GM19467 (cell line): Measurements from ENCODE around the gene THBD.

Experiments used
- ATAC-seq: cut with Tn5 transposase; IDR thresholded peaks from one replicate; pipeline ENCODE4 v1.9.1; 2021; ENCODE audit warnings: mild to moderate bottlenecking, moderate library complexity; ENCODE audit not compliant: unreplicated experiment

Gene THBD

GRCh38 chr20:23049201-23050075 lies at the start of gene THBD:
Gene THBD (minus strand): TSS chr20:23049672. CDS start chr20:23049504, 168 bp downstream.
- no peak for ATAC-seq

- ATAC-seq, result no peak
Observed at GRCh38 chr20:23097636-23098580, 48.4 kb upstream of the THBD start.

GRCh38 chr20:23096986-23097520 lies 47.6 kb upstream of the THBD start:
- ATAC-seq, result no peak

- ATAC-seq, result no peak
Observed at GRCh38 chr20:23096097-23096496, 46.6 kb upstream of the THBD start.

GRCh38 chr20:23095499-23095898 lies 46.0 kb upstream of the THBD start:
- ATAC-seq, result no peak

GRCh38 chr20:23094927-23095326 lies 45.5 kb upstream of the THBD start:
- no peak for ATAC-seq

- ATAC-seq, result no peak
Observed at GRCh38 chr20:23094213-23094896, 44.9 kb upstream of the THBD start.

- ATAC-seq, result no peak
Observed at GRCh38 chr20:23093613-23094012, 44.1 kb upstream of the THBD start.

GRCh38 chr20:23092861-23093495 lies 43.5 kb upstream of the THBD start:
- ATAC-seq, result no peak

GRCh38 chr20:23092384-23092756 lies 42.9 kb upstream of the THBD start:
- ATAC-seq, result no peak

GRCh38 chr20:23091721-23092383 lies 42.4 kb upstream of the THBD start:
- ATAC-seq, result no peak

GRCh38 chr20:23090878-23091277 lies 41.4 kb upstream of the THBD start:
- no peak for ATAC-seq

- ATAC-seq, result no peak
Observed at GRCh38 chr20:23090147-23090546, 40.7 kb upstream of the THBD start.

- no peak for ATAC-seq
Observed at GRCh38 chr20:23088866-23089265, 39.4 kb upstream of the THBD start.

GRCh38 chr20:23087587-23088251 lies 38.2 kb upstream of the THBD start:
- no peak for ATAC-seq

GRCh38 chr20:23086931-23087411 lies 37.5 kb upstream of the THBD start:
- ATAC-seq, result no peak

GRCh38 chr20:23086056-23086566 lies 36.6 kb upstream of the THBD start, which contains the start of gene CD93:
Gene CD93 (minus strand): TSS chr20:23086324. CDS start chr20:23086192, 132 bp downstream.
- ATAC-seq, result no peak

GRCh38 chr20:23085436-23086055 lies 36.1 kb upstream of the THBD start:
- ATAC-seq, result no peak
